PFSK-1 (cell line): Measurements from ENCODE around the gene AUTS2.

ENCODE experiments used
- FOXP2 ChIP-seq: optimal IDR thresholded peaks from 2 replicates; pipeline ENCODE3; 2011; ENCODE audit warnings: borderline replicate concordance, control low read depth, inconsistent platforms; ENCODE audit not compliant: insufficient read depth; ENCODE audit errors: extremely low read length, extremely low read depth
- POLR2AphosphoS5 ChIP-seq: IDR thresholded peaks from 2 replicates; pipeline ENCODE4 v1.6.1; 2012; ENCODE audit warnings: low read depth, mild to moderate bottlenecking, control low read depth, low read length, moderate library complexity
- REST ChIP-seq, 2 experiments: IDR thresholded peaks; 2 replicates each; pipeline versions ENCODE4 v1.6.1 to v1.8.0; 2011 to 2012; ENCODE audit warnings: low read depth in 2 of 2, low read length in 2 of 2, control low read depth in 1 of 2, inconsistent platforms in 1 of 2, mild to moderate bottlenecking in 1 of 2, moderate library complexity in 1 of 2; ENCODE audit not compliant: insufficient read depth in 1 of 2
- SIN3A ChIP-seq: IDR thresholded peaks from 2 replicates; pipeline ENCODE4 v1.6.1; 2012; ENCODE audit warnings: mild to moderate bottlenecking, low read length, moderate library complexity, borderline replicate concordance; ENCODE audit not compliant: insufficient read depth
- TAF1 ChIP-seq: IDR thresholded peaks from 2 replicates; pipeline ENCODE4 v1.6.1; 2012; ENCODE audit warnings: low read length, control low read depth, borderline replicate concordance; ENCODE audit not compliant: insufficient read depth

Gene AUTS2

GRCh38 chr7:69813637-69814240 lies 215.5 kb downstream of the AUTS2 start:
- no peak for TF ChIP-seq FOXP2
- TF ChIP-seq POLR2AphosphoS5, result no peak
- no peak for TF ChIP-seq TAF1
- TF ChIP-seq SIN3A, result no peak
- TF ChIP-seq REST (IDR thresholded peaks at IDR 0.05; ENCODE audit: insufficient read depth in 1 of 2, low read depth in 2 of 2, low read length in 2 of 2), result no peak

- TF ChIP-seq TAF1 (no peak), POLR2AphosphoS5 (no peak), SIN3A (no peak), REST (IDR thresholded peaks at IDR 0.05; ENCODE audit: insufficient read depth in 1 of 2, low read depth in 2 of 2, low read length in 2 of 2) (no peak), FOXP2 (no peak)
These were observed 216.2 kb downstream of the AUTS2 start for GRCh38 chr7:69814421-69814962.

- TF ChIP-seq REST (IDR thresholded peaks at IDR 0.05; ENCODE audit: insufficient read depth in 1 of 2, low read depth in 2 of 2, low read length in 2 of 2) (no peak), FOXP2 (no peak), SIN3A (no peak), TAF1 (no peak), POLR2AphosphoS5 (no peak)
These were observed 218.2 kb downstream of the AUTS2 start for GRCh38 chr7:69816501-69816900.

GRCh38 chr7:69817121-69817520 lies 218.8 kb downstream of the AUTS2 start:
- TF ChIP-seq SIN3A (no peak), POLR2AphosphoS5 (no peak), TAF1 (no peak), FOXP2 (no peak), REST (IDR thresholded peaks at IDR 0.05; ENCODE audit: insufficient read depth in 1 of 2, low read depth in 2 of 2, low read length in 2 of 2) (no peak)
